K562 (cell line): Measurements from ENCODE around the gene LMAN2L.

Experiments used
- FOXJ3 ChIP-seq: sonication (generic); formaldehyde crosslinking; IDR thresholded peaks from 2 replicates; pipeline ENCODE4 v1.4.0; 2020; ENCODE audit warnings: mild to moderate bottlenecking, missing genetic modification reagents
- RBBP5 ChIP-seq: fragments of 200-600 bp; sonication (generic); IDR thresholded peaks from 2 replicates; pipeline ENCODE4 v1.6.1; 2012; ENCODE audit warnings: borderline replicate concordance, mild to moderate bottlenecking, low read length, control low read depth, inconsistent platforms; ENCODE audit not compliant: insufficient read depth, poor library complexity, severe bottlenecking
- ZBTB12 ChIP-seq: fragments of 250-450 bp; sonication (Bioruptor Pico); IDR thresholded peaks from 2 replicates; pipeline ENCODE4 v1.4.0; 2020
- ZBTB7A ChIP-seq: IDR thresholded peaks from 2 replicates; pipeline ENCODE4 v1.6.1; 2011; ENCODE audit warnings: low read depth, mild to moderate bottlenecking, low read length, moderate library complexity, borderline replicate concordance; ENCODE audit not compliant: control insufficient read depth
- ZNF274 ChIP-seq: IDR thresholded peaks from 2 replicates; pipeline ENCODE4 v1.6.1; 2011; ENCODE audit warnings: low read depth, mild to moderate bottlenecking, low read length, moderate library complexity, borderline replicate concordance

DNA sequence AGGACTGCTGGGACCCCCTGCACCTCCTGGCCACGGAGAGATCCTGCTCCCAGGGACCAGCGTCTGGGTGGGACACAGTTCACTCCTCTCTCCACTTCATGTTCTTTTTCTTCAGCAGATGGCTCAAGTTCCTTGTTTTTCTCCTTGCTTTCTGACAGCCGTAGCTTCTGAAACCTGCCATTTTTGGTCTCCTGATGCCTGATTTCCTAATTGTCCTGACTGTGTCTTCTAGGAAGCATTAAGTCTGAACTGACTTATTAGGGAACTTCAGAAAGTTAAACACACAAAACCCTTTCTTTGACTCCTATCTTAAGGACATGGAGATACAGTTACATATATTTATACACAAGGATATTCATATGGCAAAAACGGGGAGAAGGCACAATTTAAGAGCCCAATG is 43.5 kb upstream of the LMAN2L start:
- no peak for TF ChIP-seq ZBTB12 (CRISPR knock-in tag)
- no peak for TF ChIP-seq RBBP5
- no peak for TF ChIP-seq ZBTB7A
- no peak for TF ChIP-seq FOXJ3 (CRISPR knock-in tag)
- no peak for TF ChIP-seq ZNF274
